ENCODE data around the gene FGF5.

The FGF5 gene

GRCh38 chr4:80259817-80260216 is 6.6 kb upstream of the FGF5 start:
- DNase-seq: no peak
- Histone ChIP-seq H3K36me3 (no peaks in the 10 kb centered on the region), H3K27ac (no peak overlapping the region), H3K9me3 (no peaks in the 10 kb centered on the region), H3K4me3 (no peak overlapping the region), H3K4me1 (no peaks in the 10 kb centered on the region), H3K27me3 (peaks cover 4 to 49% of the 10 kb centered on the region in 2 donors)
- intact Hi-C loops (cut with DNase I; ENCODE audit: low total_unique reads): no loop called here
- no peak for TF ChIP-seq CTCF (IDR thresholded peaks at IDR 0.05)

GRCh38 chr4:80261989-80262600 is 4.4 kb upstream of the FGF5 start:
- Histone ChIP-seq H3K9me3 (no peaks in the 10 kb centered on the region), H3K4me1 (peaks cover 0 to 22% (median 16%) of the 10 kb centered on the region in 4 donors), H3K27ac (no peak overlapping the region), H3K27me3 (peaks cover 4 to 57% of the 10 kb centered on the region in 2 donors), H3K4me3 (no peak overlapping the region), H3K36me3 (no peaks in the 10 kb centered on the region)
- DNase-seq: no peak
- intact Hi-C loops (cut with DNase I; ENCODE audit: low total_unique reads): no loop called here
- TF ChIP-seq CTCF (IDR thresholded peaks at IDR 0.05): no peak

- no peak overlapping the region for H3K4me3 ChIP-seq
- intact Hi-C loops (cut with DNase I; ENCODE audit: low total_unique reads): no loop called here
- DNase-seq: no peak
- H3K27me3 ChIP-seq: peaks cover 4 to 70% of the 10 kb centered on the region in 2 donors
- H3K4me1 ChIP-seq: peaks cover 0 to 30% (median 20%) of the 10 kb centered on the region in 4 donors
- no peak for TF ChIP-seq CTCF (IDR thresholded peaks at IDR 0.05)
- no peaks in the 10 kb centered on the region for H3K36me3 ChIP-seq
- no peak overlapping the region for H3K27ac ChIP-seq
- H3K9me3 ChIP-seq: no peaks in the 10 kb centered on the region
Measured at GRCh38 chr4:80263541-80264351, 2.7 kb upstream of the FGF5 start.

GRCh38 chr4:80264352-80264647 is 2.2 kb upstream of the FGF5 start:
- TF ChIP-seq CTCF (IDR thresholded peaks at IDR 0.05): no peak
- Histone ChIP-seq H3K9me3 (no peaks in the 10 kb centered on the region), H3K36me3 (no peaks in the 10 kb centered on the region), H3K27me3 (peaks cover 4 to 70% of the 10 kb centered on the region in 2 donors), H3K27ac (no peak overlapping the region), H3K4me3 (no peak overlapping the region), H3K4me1 (peaks cover 0 to 30% (median 20%) of the 10 kb centered on the region in 4 donors)
- intact Hi-C loops (cut with DNase I; ENCODE audit: low total_unique reads): no loop called here
- DNase-seq: no peak

- no peak for DNase-seq
- Histone ChIP-seq H3K9me3 (no peaks in the 10 kb centered on the region), H3K27me3 (peaks cover 4 to 70% of the 10 kb centered on the region in 2 donors), H3K4me3 (no peak overlapping the region), H3K4me1 (peaks cover 0 to 30% (median 20%) of the 10 kb centered on the region in 4 donors), H3K36me3 (no peaks in the 10 kb centered on the region), H3K27ac (no peak overlapping the region)
- no peak for TF ChIP-seq CTCF (IDR thresholded peaks at IDR 0.05)
- intact Hi-C loops (cut with DNase I; ENCODE audit: low total_unique reads): no loop called here
Measured at GRCh38 chr4:80264825-80265224, 1.6 kb upstream of the FGF5 start.

Data from tibial artery (tissue), 4 donors.